A549 (cell line): Measurements from ENCODE around the gene MTTP.

Source experiments
- CBX2 ChIP-seq: fragments of 200-600 bp; sonication (generic); IDR thresholded peaks from 2 replicates; pipeline ENCODE4 v1.6.1; 2016; ENCODE audit warnings: low read depth, mild to moderate bottlenecking, borderline replicate concordance
- CTCF ChIP-seq: fragments of >200 bp; sonication (Bioruptor Twin); formaldehyde crosslinking; IDR thresholded peaks from 3 replicates; pipeline ENCODE4 v1.5.1; 2016
- EP300 ChIP-seq, 2 experiments: fragments of >200 bp; sonication (Bioruptor Twin); formaldehyde crosslinking; IDR thresholded peaks; 2 replicates in 1 of 2; 3 replicates in 1 of 2; pipeline ENCODE4 v1.6.1; 2016 to 2017
- HDAC2 ChIP-seq: fragments of 200-600 bp; sonication (generic); IDR thresholded peaks from 2 replicates; pipeline ENCODE4 v1.6.1; 2016
- MYC ChIP-seq: IDR thresholded peaks from 2 replicates; pipeline ENCODE4 v1.6.1; 2012; ENCODE audit warnings: mild to moderate bottlenecking, inconsistent platforms, low read length, improper control_type of control experiment, borderline replicate concordance
- RCOR1 ChIP-seq: fragments of 150-350 bp; IDR thresholded peaks from 2 replicates; pipeline ENCODE4 v1.6.1; 2014; ENCODE audit warnings: antibody characterized with exemption, low read length, low read depth
- RFX5 ChIP-seq: fragments of 450-650 bp; IDR thresholded peaks from 2 replicates; pipeline ENCODE4 v1.7.1; 2014; ENCODE audit warnings: antibody characterized with exemption, mild to moderate bottlenecking, moderate library complexity
- TF ChIP-seq, protein P1 (sequence below): fragments of >200 bp; sonication (Bioruptor Twin); formaldehyde crosslinking; IDR thresholded peaks from 3 replicates; pipeline ENCODE4 v1.6.1; 2016
- TF ChIP-seq, protein P2 (sequence below): IDR thresholded peaks from 2 replicates; pipeline ENCODE4 v1.6.1; 2012

DNA sequence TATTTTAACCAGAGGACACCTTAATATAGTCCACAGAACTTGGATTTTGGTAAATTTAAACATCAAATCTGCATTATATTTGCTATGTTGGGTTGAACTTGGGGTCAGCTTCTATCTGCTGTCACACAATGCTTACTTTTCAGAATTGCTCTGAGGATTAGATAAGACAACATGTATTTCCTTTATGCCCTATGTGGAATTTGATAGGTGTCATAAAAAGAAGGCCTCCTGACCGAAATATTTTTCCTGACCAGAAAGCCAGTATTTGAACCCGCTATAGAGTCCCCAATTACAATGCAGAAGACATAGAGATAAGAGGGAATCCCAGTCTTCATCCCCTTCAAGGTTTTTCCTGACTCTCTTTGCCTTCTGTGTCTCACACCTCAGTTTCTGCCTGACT, 4.1 kb downstream of the MTTP start:
- TF ChIP-seq EP300 (IDR thresholded peaks at IDR 0.05): no peak
- TF ChIP-seq CTCF: no peak
- no peak for TF ChIP-seq RFX5
- TF ChIP-seq RCOR1: no peak
- TF ChIP-seq CBX2: no peak
- no peak for TF ChIP-seq MYC
- TF ChIP-seq, protein P1, sequence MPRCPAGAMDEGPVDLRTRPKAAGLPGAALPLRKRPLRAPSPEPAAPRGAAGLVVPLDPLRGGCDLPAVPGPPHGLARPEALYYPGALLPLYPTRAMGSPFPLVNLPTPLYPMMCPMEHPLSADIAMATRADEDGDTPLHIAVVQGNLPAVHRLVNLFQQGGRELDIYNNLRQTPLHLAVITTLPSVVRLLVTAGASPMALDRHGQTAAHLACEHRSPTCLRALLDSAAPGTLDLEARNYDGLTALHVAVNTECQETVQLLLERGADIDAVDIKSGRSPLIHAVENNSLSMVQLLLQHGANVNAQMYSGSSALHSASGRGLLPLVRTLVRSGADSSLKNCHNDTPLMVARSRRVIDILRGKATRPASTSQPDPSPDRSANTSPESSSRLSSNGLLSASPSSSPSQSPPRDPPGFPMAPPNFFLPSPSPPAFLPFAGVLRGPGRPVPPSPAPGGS: no peak
- TF ChIP-seq HDAC2: no peak
- TF ChIP-seq, protein P2, sequence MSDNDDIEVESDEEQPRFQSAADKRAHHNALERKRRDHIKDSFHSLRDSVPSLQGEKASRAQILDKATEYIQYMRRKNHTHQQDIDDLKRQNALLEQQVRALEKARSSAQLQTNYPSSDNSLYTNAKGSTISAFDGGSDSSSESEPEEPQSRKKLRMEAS: no peak
